GM12878 (cell line): Measurements from ENCODE around the gene MYO1D.

Source experiments
- BCLAF1 ChIP-seq: fragments of 450-650 bp; IDR thresholded peaks from 2 replicates; pipeline ENCODE4 v1.6.1; 2017; ENCODE audit warnings: antibody characterized with exemption, mild to moderate bottlenecking, moderate library complexity
- POLR2A ChIP-seq: IDR thresholded peaks from 2 replicates; pipeline ENCODE4 v1.6.1; 2011; ENCODE audit warnings: low read depth, mild to moderate bottlenecking, low read length
- RELA ChIP-seq: fragments of 450-650 bp; IDR thresholded peaks from 2 replicates; pipeline ENCODE4 v1.8.0; 2014; ENCODE audit warnings: borderline replicate concordance; ENCODE audit not compliant: partially characterized antibody
- SMC3 ChIP-seq: IDR thresholded peaks from 2 replicates; pipeline ENCODE4 v1.6.1; 2011; ENCODE audit warnings: low read length, improper control_type of control experiment, borderline replicate concordance

GRCh38 chr17:32904891-32905290 lies 28.0 kb upstream of the MYO1D start:
- no peak for TF ChIP-seq RELA
- TF ChIP-seq BCLAF1, result no peak
- no peak for TF ChIP-seq POLR2A
- TF ChIP-seq SMC3, result no peak
